GM15510 (cell line): ENCODE data around the gene SGMS1.

ENCODE experiments used
- POLR2A ChIP-seq: IDR thresholded peaks from 3 replicates; pipeline ENCODE4 v1.6.1; 2011; ENCODE audit warnings: borderline replicate concordance; ENCODE audit not compliant: insufficient read length; ENCODE audit errors: extremely low read depth

Gene SGMS1

DNA sequence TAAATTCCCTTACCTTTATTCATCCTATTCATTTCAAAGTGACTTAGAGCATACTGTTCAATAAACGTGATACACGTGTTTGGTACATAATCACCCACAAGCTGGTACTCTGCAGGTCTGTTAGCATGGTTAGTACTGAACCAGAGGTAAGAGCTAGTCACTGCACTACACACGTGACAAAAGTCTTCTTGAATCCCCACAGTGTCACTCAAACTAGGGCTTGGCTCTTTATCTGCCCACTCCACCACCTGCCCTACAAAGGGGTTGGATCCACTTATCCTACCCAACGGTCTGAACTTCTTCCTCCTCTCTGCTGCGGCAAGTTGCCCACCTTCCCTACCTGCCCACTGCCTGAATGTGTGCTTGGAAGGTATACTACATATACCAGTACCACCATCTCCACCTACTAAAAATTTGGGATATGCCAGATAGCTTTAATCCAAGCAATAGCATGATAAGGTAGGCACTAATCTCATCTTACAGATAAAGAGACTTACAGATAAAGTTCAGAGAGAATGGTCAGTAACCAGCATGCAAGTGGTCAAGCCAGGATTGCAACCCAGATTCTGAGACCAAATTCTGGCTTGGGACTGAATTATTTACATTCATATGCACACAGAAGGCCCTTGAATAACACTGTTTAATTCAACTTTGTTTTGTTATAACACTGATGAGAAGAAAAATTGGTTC is 92.2 kb downstream of the SGMS1 start:
- TF ChIP-seq POLR2A = no peak

- no peak for TF ChIP-seq POLR2A
Measured at GRCh38 chr10:50529660-50530059, 94.1 kb downstream of the SGMS1 start.

- TF ChIP-seq POLR2A = no peak
Measured at GRCh38 chr10:50528206-50528605, 95.5 kb downstream of the SGMS1 start.

GRCh38 chr10:50527442-50528043 is 96.2 kb downstream of the SGMS1 start:
- TF ChIP-seq POLR2A = no peak

- no peak for TF ChIP-seq POLR2A
Measured at GRCh38 chr10:50526185-50526584, 97.6 kb downstream of the SGMS1 start.

DNA sequence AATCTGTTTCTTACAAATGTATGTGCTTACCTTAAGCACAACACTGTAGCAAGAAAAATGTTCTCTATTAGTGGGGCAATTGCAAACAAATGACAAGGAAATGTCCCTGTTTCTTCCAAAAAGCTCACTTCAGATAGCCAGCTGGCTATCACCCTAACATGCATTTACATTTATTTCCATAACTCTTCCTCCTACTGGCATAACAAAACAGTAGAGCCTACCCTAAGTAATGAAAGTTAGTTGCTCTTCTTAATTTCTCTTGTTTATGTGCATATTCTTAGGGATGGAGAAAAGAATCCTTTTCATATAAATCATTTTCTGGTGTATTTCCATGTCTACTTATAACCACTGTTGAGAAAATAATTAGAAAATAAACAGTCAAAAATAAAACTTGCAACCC is 100.4 kb downstream of the SGMS1 start:
- TF ChIP-seq POLR2A = no peak

- no peak for TF ChIP-seq POLR2A
Measured at GRCh38 chr10:50522908-50523307, 100.8 kb downstream of the SGMS1 start.

GRCh38 chr10:50520115-50520514 is 103.6 kb downstream of the SGMS1 start:
- no peak for TF ChIP-seq POLR2A

DNA sequence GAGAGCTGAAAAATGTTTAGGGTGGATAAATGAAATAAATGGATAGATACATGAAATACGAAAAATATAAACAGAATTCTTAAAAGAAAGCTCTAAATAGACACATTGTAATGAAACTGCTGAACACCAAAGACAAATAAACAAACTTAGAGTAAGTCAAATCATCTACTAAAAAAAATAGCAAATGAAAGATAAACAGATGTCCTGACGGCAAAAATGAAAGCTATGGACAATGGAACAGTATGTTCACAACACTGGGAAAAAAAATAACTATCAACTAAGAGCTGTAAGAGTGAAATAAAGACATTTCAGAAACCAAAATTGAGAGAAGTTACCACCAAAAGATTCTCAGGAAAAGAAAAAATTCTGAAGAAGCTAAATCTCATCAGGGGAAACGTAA is 106.1 kb downstream of the SGMS1 start:
- TF ChIP-seq POLR2A = no peak

DNA sequence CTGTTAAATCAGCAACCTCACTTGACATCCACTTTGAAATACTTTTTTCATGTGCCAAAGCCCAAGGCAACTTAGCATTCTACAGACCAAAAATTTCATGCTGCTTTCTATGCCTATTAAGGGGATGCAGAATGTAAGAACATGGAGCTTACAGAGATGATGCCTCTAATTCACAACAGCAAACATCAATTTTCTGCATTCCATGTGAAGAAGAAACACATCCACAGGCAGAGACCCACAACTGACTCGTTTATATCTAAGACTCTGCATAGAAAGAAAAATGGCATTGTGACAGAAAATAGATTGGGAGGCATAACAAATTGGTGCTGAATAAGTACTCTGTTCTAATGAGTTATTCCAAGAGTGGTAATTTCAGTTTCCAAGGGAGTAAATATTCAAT is 107.6 kb downstream of the SGMS1 start:
- TF ChIP-seq POLR2A = no peak

DNA sequence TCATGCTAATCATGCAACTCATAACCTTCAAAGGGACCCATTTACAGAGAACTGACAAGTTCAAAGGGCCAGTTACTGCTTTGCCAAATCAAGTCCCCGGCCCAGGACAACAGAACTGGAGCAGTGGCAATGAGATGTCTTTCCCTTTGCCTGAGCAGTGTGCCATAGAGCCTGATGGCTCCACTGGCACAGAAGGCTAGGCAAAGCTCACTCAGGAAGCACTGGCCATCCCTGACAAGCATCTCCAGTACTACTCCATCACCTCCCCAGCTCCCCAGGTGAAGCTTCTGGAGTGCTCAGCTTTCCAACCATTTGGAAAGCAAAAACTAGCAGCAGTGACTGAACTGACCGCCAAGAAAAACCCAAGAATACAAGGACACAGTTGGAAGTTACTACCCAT is 108.3 kb downstream of the SGMS1 start:
- no peak for TF ChIP-seq POLR2A

GRCh38 chr10:50514995-50515394 is 108.8 kb downstream of the SGMS1 start:
- TF ChIP-seq POLR2A = no peak

DNA sequence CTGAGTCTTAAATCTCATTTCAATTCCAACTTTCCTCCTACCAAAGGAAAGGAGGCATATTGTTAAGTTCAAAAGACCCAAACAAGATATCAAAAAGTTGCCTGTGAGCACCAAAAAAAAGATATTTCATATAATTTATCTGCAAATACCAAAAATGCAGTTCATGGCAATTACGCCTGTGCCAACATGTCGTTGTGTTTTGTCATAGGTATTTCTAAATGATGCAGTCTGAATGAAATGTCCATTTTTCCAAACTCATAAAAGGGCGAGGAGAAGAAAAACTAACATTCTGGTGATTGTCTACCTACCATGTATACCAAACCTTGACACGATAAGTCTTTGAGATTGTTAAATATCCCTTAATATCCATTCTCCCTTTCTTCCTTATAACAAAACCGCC is 109.8 kb downstream of the SGMS1 start:
- no peak for TF ChIP-seq POLR2A

GRCh38 chr10:50512743-50513416 is 110.9 kb downstream of the SGMS1 start:
- no peak for TF ChIP-seq POLR2A

GRCh38 chr10:50512214-50512595 is 111.6 kb downstream of the SGMS1 start:
- TF ChIP-seq POLR2A = no peak
